Measurements from ENCODE around the gene TMEM101. TPM values are rescaled to one million over a fixed set of nuclear protein-coding genes. Genes with fewer than 3 reads are reported as not detected.

The TMEM101 gene
- total RNA-seq, 1 experiment from 2014 or later = 18.6 TPM

GRCh38 chr17:43970366-43970765, 44.4 kb downstream of the TMEM101 start:
- no peak overlapping the region for H2BK5ac ChIP-seq (ENCODE audit: insufficient read length, low read length)
- H3K14ac ChIP-seq (ENCODE audit: insufficient read depth, low read length) = no peak overlapping the region
- H4K8ac ChIP-seq (replicated peaks; ENCODE audit: insufficient read length, low read depth, low read length) = no peak overlapping the region
- H3K9me3 ChIP-seq (ENCODE audit: control insufficient read depth, low read depth, low read length) = no peaks in the 10 kb centered on the region
- WGBS (ENCODE audit: extremely low coverage, insufficient read length, low lambda C conversion rate) = no CpG with 5 or more reads among the region's 4 CpGs
- H3K56ac ChIP-seq (ENCODE audit: insufficient read length, low read depth, low read length) = no peak overlapping the region
- H3K4me1 ChIP-seq (ENCODE audit: insufficient read depth, low read length) = no peaks in the 10 kb centered on the region
- DNase-seq = no peak
- no peaks in the 10 kb centered on the region for H3K23me2 ChIP-seq (ENCODE audit: insufficient read length, low read depth, low read length, poor library complexity, severe bottlenecking)
- H3K18ac ChIP-seq (ENCODE audit: insufficient read length, low read depth, low read length) = no peak overlapping the region
- H2AK5ac ChIP-seq (ENCODE audit: insufficient read length, low read length) = no peak overlapping the region
- H3K4ac ChIP-seq (ENCODE audit: low read depth, low read length) = no peak overlapping the region
- H3K27me3 Mint-ChIP-seq (ENCODE audit: low read depth) = peaks cover 19% of the 10 kb centered on the region
- no peak overlapping the region for H4K5ac ChIP-seq (ENCODE audit: insufficient read length, low read depth, low read length)
- no peak overlapping the region for H4K91ac ChIP-seq (ENCODE audit: insufficient read length, low read depth, low read length)
- H2AFZ ChIP-seq (ENCODE audit: low read length) = no peak overlapping the region
- no peak overlapping the region for H3K27ac Mint-ChIP-seq
- no peak overlapping the region for H3K9ac ChIP-seq (ENCODE audit: extremely low read depth, insufficient read length, low read length)
- H4K20me1 ChIP-seq (ENCODE audit: control insufficient read depth, insufficient read depth, insufficient read length) = no peaks in the 10 kb centered on the region
- no peak overlapping the region for H2BK20ac ChIP-seq (ENCODE audit: low read depth, low read length, poor library complexity, severe bottlenecking)
- H2BK15ac ChIP-seq (ENCODE audit: low read depth, low read length) = no peak overlapping the region
- H2BK120ac ChIP-seq (ENCODE audit: low read depth, low read length, poor library complexity, severe bottlenecking) = no peak overlapping the region
- no peaks in the 10 kb centered on the region for H3K27me3 ChIP-seq (ENCODE audit: insufficient read depth, low read length)
- no peaks in the 10 kb centered on the region for H3K79me1 ChIP-seq (ENCODE audit: insufficient read depth, low read depth, low read length, poor library complexity, severe bottlenecking)
- no peaks in the 10 kb centered on the region for H3K79me2 ChIP-seq (ENCODE audit: insufficient read depth, low read length)
- H3K36me3 Mint-ChIP-seq (ENCODE audit: insufficient read depth in 1 of 3, low read depth in 3 of 3) = no peaks in the 10 kb centered on the region
- no peaks in the 10 kb centered on the region for H3K9me3 Mint-ChIP-seq
- no peak overlapping the region for H2BK12ac ChIP-seq (ENCODE audit: insufficient read length, low read depth, low read length)
- no peak overlapping the region for H3K4me2 ChIP-seq (ENCODE audit: insufficient read depth, insufficient read length, low read length)
- H3K27ac ChIP-seq (ENCODE audit: insufficient read length, low read depth, low read length) = no peak overlapping the region
- H3K4me1 Mint-ChIP-seq = no peaks in the 10 kb centered on the region
- no peak overlapping the region for H3K23ac ChIP-seq (ENCODE audit: insufficient read length, low read depth, low read length)
- TF ChIP-seq, protein P1, sequence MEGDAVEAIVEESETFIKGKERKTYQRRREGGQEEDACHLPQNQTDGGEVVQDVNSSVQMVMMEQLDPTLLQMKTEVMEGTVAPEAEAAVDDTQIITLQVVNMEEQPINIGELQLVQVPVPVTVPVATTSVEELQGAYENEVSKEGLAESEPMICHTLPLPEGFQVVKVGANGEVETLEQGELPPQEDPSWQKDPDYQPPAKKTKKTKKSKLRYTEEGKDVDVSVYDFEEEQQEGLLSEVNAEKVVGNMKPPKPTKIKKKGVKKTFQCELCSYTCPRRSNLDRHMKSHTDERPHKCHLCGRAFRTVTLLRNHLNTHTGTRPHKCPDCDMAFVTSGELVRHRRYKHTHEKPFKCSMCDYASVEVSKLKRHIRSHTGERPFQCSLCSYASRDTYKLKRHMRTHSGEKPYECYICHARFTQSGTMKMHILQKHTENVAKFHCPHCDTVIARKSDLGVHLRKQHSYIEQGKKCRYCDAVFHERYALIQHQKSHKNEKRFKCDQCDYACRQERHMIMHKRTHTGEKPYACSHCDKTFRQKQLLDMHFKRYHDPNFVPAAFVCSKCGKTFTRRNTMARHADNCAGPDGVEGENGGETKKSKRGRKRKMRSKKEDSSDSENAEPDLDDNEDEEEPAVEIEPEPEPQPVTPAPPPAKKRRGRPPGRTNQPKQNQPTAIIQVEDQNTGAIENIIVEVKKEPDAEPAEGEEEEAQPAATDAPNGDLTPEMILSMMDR (conservative IDR thresholded peaks at IDR 0.05) = no peak
- H3T11ph ChIP-seq (ENCODE audit: low read length) = no peak overlapping the region
- no peak overlapping the region for H3K4me3 Mint-ChIP-seq
